Lung (tissue), 12 donors: ENCODE results near the gene CERS1. TPM values are rescaled to one million over a fixed set of nuclear protein-coding genes. Genes with fewer than 3 reads are reported as not detected.
A peak's percentile ranks its signal among the peaks of the same experiment; 100 is the strongest.

Experiments used
- ATAC-seq: fragments of 200-7000 bp; cut with Tn5 transposase; one replicate; pipeline ENCODE4 v1.9.1; 2020; ENCODE audit warnings: moderate number of reproducible peaks; ENCODE audit not compliant: insufficient read depth, low FRiP score
- DNase-seq, 3 donors: peaks; one replicate each; pipeline ENCODE4 v3.0.0-alpha.2; 2013 to 2017
- H3K27ac ChIP-seq, 2 donors: one replicate each; pipeline ENCODE4 v1.5.1; 2013; ENCODE audit warnings: mild to moderate bottlenecking in 2 of 2, moderate library complexity in 2 of 2, control low read depth in 1 of 2, inconsistent platforms in 1 of 2, low read depth in 1 of 2, low read length in 1 of 2
- H3K27me3 ChIP-seq, 3 donors: one replicate each; pipeline ENCODE4 v1.5.1; 2013; ENCODE audit warnings: low read length in 2 of 3; ENCODE audit not compliant: control insufficient read depth in 3 of 3, insufficient read depth in 3 of 3
- H3K36me3 ChIP-seq, 4 donors: one replicate each; pipeline ENCODE4 v1.5.1; 2013; ENCODE audit warnings: low read length in 4 of 4, mild to moderate bottlenecking in 1 of 4, moderate library complexity in 1 of 4; ENCODE audit not compliant: control insufficient read depth in 4 of 4, insufficient read depth in 4 of 4
- H3K4me1 ChIP-seq, 5 donors: one replicate each; pipeline ENCODE4 v1.5.1; 2013; ENCODE audit warnings: low read length in 5 of 5, mild to moderate bottlenecking in 2 of 5, moderate library complexity in 1 of 5; ENCODE audit not compliant: control insufficient read depth in 5 of 5, insufficient read depth in 5 of 5
- H3K4me3 ChIP-seq: one replicate; pipeline ENCODE4 v1.5.1; 2013; ENCODE audit warnings: mild to moderate bottlenecking, control low read depth, moderate library complexity
- H3K9ac ChIP-seq, 2 donors: one replicate each; pipeline ENCODE4 v1.5.1; 2013; ENCODE audit warnings: low read length in 2 of 2, control low read depth in 1 of 2; ENCODE audit not compliant: insufficient read depth in 1 of 2
- H3K9me3 ChIP-seq, 4 donors: one replicate each; pipeline ENCODE4 v1.5.1; 2013; ENCODE audit warnings: low read length in 3 of 4, mild to moderate bottlenecking in 1 of 4, moderate library complexity in 1 of 4; ENCODE audit not compliant: control insufficient read depth in 4 of 4, insufficient read depth in 3 of 4
- CTCF ChIP-seq: IDR thresholded peaks from 2 replicates; pipeline ENCODE4 v1.5.1; 2012; ENCODE audit warnings: mild to moderate bottlenecking; ENCODE audit errors: control extremely low read depth, extremely low read depth
- WGBS, 2 donors: extraction: QIAGEN DNeasy Blood & Tissue Kit; methylation state at CpG; one replicate each; pipeline ENCODE4 v1.1.7; 2013; 5-methylcytosine and 5-hydroxymethylcytosine counted together
- polyA plus RNA-seq, 2 donors: library from polyadenylated mRNA; stranded (reverse); fragments of 200-250 nt; gene quantifications; one replicate each; pipeline ENCODE4 v1.2.1, GENCODE V29; 2013
- total RNA-seq, 2 donors: library from RNA; depleted of rRNA in 1 of 2; stranded (reverse); fragments of >200 nt in 1 of 2; gene quantifications; one replicate each; pipeline ENCODE4 v1.2.1, GENCODE V29; 2014 to 2021
- donor health status: control.
- donor health status: control.
- donor health status: Bipolar disorder and iron deficiency.
- donor health status: healthy.
- donor health status: DM: yes; HTN: yes; CAD: no.

CERS1 gene
- total and polyA plus RNA-seq, 4 donors, result 0.14 to 1.7 (median 0.35) TPM

- peaks cover 0 to 8% (median 0%) of the 10 kb centered on the region in 3 donors for H3K27me3 ChIP-seq
- H3K27ac ChIP-seq, result no peak overlapping the region
- WGBS, 2 donors, result 14 to 15% methylated on average over 27 to 33 of the region's 33 CpGs
- DNase-seq (peak in 2 of 3 donors; percentile 9 to 16), ATAC-seq (no peak)
- H3K36me3 ChIP-seq, result peaks cover 2 to 25% (median 9%) of the 10 kb centered on the region in 4 donors
- peaks cover 0 to 21% (median 0%) of the 10 kb centered on the region in 5 donors for H3K4me1 ChIP-seq
- peaks cover 0 to 3% (median 0%) of the 10 kb centered on the region in 4 donors for H3K9me3 ChIP-seq
- H3K9ac ChIP-seq, result no peak overlapping the region
- no peak overlapping the region for H3K4me3 ChIP-seq
- no peak for TF ChIP-seq CTCF
Observed at GRCh38 chr19:18896421-18896841, 473 bp upstream of the CERS1 start.

GRCh38 chr19:18895038-18895823, 727 bp downstream of the CERS1 start:
- DNase-seq, result peak; percentile 38 to 52 (median 51)
- ATAC-seq, result no peak

GRCh38 chr19:18894254-18895037, 1.5 kb downstream of the CERS1 start:
- Histone ChIP-seq H3K9me3 (peaks cover 0 to 2% (median 0%) of the 10 kb centered on the region in 4 donors), H3K27me3 (peaks cover 0 to 8% (median 0%) of the 10 kb centered on the region in 3 donors), H3K36me3 (peaks cover 0 to 9% (median 0%) of the 10 kb centered on the region in 4 donors), H3K9ac (no peak overlapping the region), H3K27ac (no peak overlapping the region), H3K4me3 (no peak overlapping the region), H3K4me1 (peaks cover 0 to 21% (median 0%) of the 10 kb centered on the region in 5 donors)
- no peak for ATAC-seq
- TF ChIP-seq CTCF, result no peak
- peak; percentile 90 to 91 (median 90) for DNase-seq
- 10 to 16% methylated on average over 25 to 28 of the region's 28 CpGs for WGBS, 2 donors

More at GRCh38 chr19:18895038-18895823, 727 bp downstream of the CERS1 start:
- Histone ChIP-seq H3K9ac (no peak overlapping the region), H3K9me3 (peaks cover 0 to 2% (median 0%) of the 10 kb centered on the region in 4 donors), H3K36me3 (peaks cover 0 to 17% (median 3%) of the 10 kb centered on the region in 4 donors), H3K27ac (no peak overlapping the region), H3K4me1 (peaks cover 0 to 21% (median 0%) of the 10 kb centered on the region in 5 donors), H3K27me3 (peaks cover 0 to 8% (median 0%) of the 10 kb centered on the region in 3 donors), H3K4me3 (no peak overlapping the region)
- WGBS, 2 donors, result 1 to 2% methylated on average over 71 to 72 of the region's 72 CpGs
- TF ChIP-seq CTCF, result no peak
